HUES48 (cell line): ENCODE measurements around the gene CRYGC.
"Not testable (repeated sequence)": the region's sequence is repeated elsewhere in the genome, so short reads cannot be mapped to it uniquely, and the experiment has no call there.

Source experiments
- H3K27ac ChIP-seq: one replicate; pipeline ENCODE4 v1.7.0; 2013; ENCODE audit warnings: low read depth, low read length, inconsistent platforms
- H3K27me3 ChIP-seq: 2 replicates; pipeline ENCODE4 v1.6.1; 2013; ENCODE audit warnings: mild to moderate bottlenecking, low read length; ENCODE audit not compliant: control insufficient read depth, insufficient read depth
- H3K36me3 ChIP-seq: 2 replicates; pipeline ENCODE4 v1.6.1; 2013; ENCODE audit warnings: low read length; ENCODE audit not compliant: control insufficient read depth, insufficient read depth
- H3K4me1 ChIP-seq: 2 replicates; pipeline ENCODE4 v1.6.1; 2013; ENCODE audit warnings: mild to moderate bottlenecking, low read length; ENCODE audit not compliant: control insufficient read depth, insufficient read depth
- H3K4me3 ChIP-seq: 2 replicates; pipeline ENCODE4 v1.5.1; 2013; ENCODE audit warnings: mild to moderate bottlenecking, low read depth, low read length
- H3K9ac ChIP-seq: 2 replicates; pipeline ENCODE4 v1.6.1; 2013; ENCODE audit warnings: mild to moderate bottlenecking, low read depth, low read length, moderate library complexity
- H3K9me3 ChIP-seq: 2 replicates; pipeline ENCODE4 v1.6.1; 2013; ENCODE audit warnings: low read length; ENCODE audit not compliant: control insufficient read depth, insufficient read depth

CRYGC gene

GRCh38 chr2:208150956-208151355 is 21.3 kb upstream of the CRYGC start:
- no peaks in the 10 kb centered on the region for H3K9me3 ChIP-seq
- no peak overlapping the region for H3K27ac ChIP-seq
- no peaks in the 10 kb centered on the region for H3K4me1 ChIP-seq
- no peaks in the 10 kb centered on the region for H3K27me3 ChIP-seq
- H3K36me3 ChIP-seq: no peaks in the 10 kb centered on the region
- H3K4me3 ChIP-seq: no peak overlapping the region
- no peak overlapping the region for H3K9ac ChIP-seq

- Histone ChIP-seq H3K36me3 (no peaks in the 10 kb centered on the region), H3K9me3 (no peaks in the 10 kb centered on the region), H3K27ac (no peak overlapping the region), H3K4me1 (no peaks in the 10 kb centered on the region), H3K4me3 (no peak overlapping the region), H3K9ac (no peak overlapping the region), H3K27me3 (no peaks in the 10 kb centered on the region)
Observed at GRCh38 chr2:208150094-208150493, 20.5 kb upstream of the CRYGC start.

- no peak overlapping the region for H3K4me3 ChIP-seq
- H3K36me3 ChIP-seq: no peaks in the 10 kb centered on the region
- H3K9me3 ChIP-seq: no peaks in the 10 kb centered on the region
- H3K27ac ChIP-seq: no peak overlapping the region
- H3K9ac ChIP-seq: no peak overlapping the region
- no peaks in the 10 kb centered on the region for H3K27me3 ChIP-seq
- H3K4me1 ChIP-seq: no peaks in the 10 kb centered on the region
Observed at GRCh38 chr2:208148803-208149202, 19.2 kb upstream of the CRYGC start.

GRCh38 chr2:208147759-208148158 is 18.1 kb upstream of the CRYGC start:
- Histone ChIP-seq H3K27me3 (no peaks in the 10 kb centered on the region), H3K4me3 (no peak overlapping the region), H3K27ac (no peak overlapping the region), H3K4me1 (peaks cover 4% of the 10 kb centered on the region; the same call in 1 of the 2 replicates), H3K36me3 (no peaks in the 10 kb centered on the region), H3K9ac (no peak overlapping the region), H3K9me3 (no peaks in the 10 kb centered on the region)

- H3K27me3 ChIP-seq: no peaks in the 10 kb centered on the region
Observed at GRCh38 chr2:208147008-208147407, 17.4 kb upstream of the CRYGC start.

GRCh38 chr2:208146006-208146405 is 16.4 kb upstream of the CRYGC start, which contains the start of gene CRYGB:
Gene CRYGB, minus strand, starts transcription at chr2:208146158. Its CDS starts 38 bp downstream, at chr2:208146120.
- Histone ChIP-seq H3K36me3 (no peaks in the 10 kb centered on the region), H3K9me3 (no peaks in the 10 kb centered on the region), H3K9ac (no peak within 1 kb of the TSS), H3K27ac (no peak within 1 kb of the TSS), H3K4me3 (no peak within 1 kb of the TSS), H3K27me3 (no peaks in the 10 kb centered on the region), H3K4me1 (peaks cover 12% of the 10 kb centered on the region; the same call in 1 of the 2 replicates)

More at GRCh38 chr2:208147008-208147407, 17.4 kb upstream of the CRYGC start:
- Histone ChIP-seq H3K4me3 (no peak overlapping the region), H3K4me1 (peaks cover 11% of the 10 kb centered on the region; the same call in 1 of the 2 replicates), H3K36me3 (no peaks in the 10 kb centered on the region), H3K9me3 (no peaks in the 10 kb centered on the region), H3K9ac (no peak overlapping the region), H3K27ac (no peak overlapping the region)

- no peaks in the 10 kb centered on the region for H3K27me3 ChIP-seq
- H3K4me3 ChIP-seq: no peak overlapping the region
- H3K9me3 ChIP-seq: peaks cover 3% of the 10 kb centered on the region; the same call in 1 of the 2 replicates
- H3K36me3 ChIP-seq: no peaks in the 10 kb centered on the region
- peaks cover 12% of the 10 kb centered on the region; the same call in 1 of the 2 replicates for H3K4me1 ChIP-seq
- H3K27ac ChIP-seq: peak overlapping the region; percentile 68
- H3K9ac ChIP-seq: peak overlapping the region; percentile 1; the same call in 1 of the 2 replicates
Observed at GRCh38 chr2:208142925-208143799, 13.5 kb upstream of the CRYGC start.

GRCh38 chr2:208142240-208142924 is 12.8 kb upstream of the CRYGC start:
- peaks cover 6% of the 10 kb centered on the region; the same call in 1 of the 2 replicates for H3K9me3 ChIP-seq
- no peaks in the 10 kb centered on the region for H3K36me3 ChIP-seq
- H3K27ac ChIP-seq: peak overlapping the region; percentile 68
- H3K4me1 ChIP-seq: peaks cover 12% of the 10 kb centered on the region; the same call in 1 of the 2 replicates
- H3K27me3 ChIP-seq: no peaks in the 10 kb centered on the region
- peak overlapping the region; percentile 1; the same call in 1 of the 2 replicates for H3K9ac ChIP-seq
- H3K4me3 ChIP-seq: no peak overlapping the region

- H3K4me3 ChIP-seq: no peak overlapping the region
- peaks cover 6% of the 10 kb centered on the region; the same call in 1 of the 2 replicates for H3K9me3 ChIP-seq
- no peak overlapping the region for H3K9ac ChIP-seq
- no peaks in the 10 kb centered on the region for H3K36me3 ChIP-seq
- peaks cover 12% of the 10 kb centered on the region; the same call in 1 of the 2 replicates for H3K4me1 ChIP-seq
- no peaks in the 10 kb centered on the region for H3K27me3 ChIP-seq
- no peak overlapping the region for H3K27ac ChIP-seq
Observed at GRCh38 chr2:208139447-208139846, 9.8 kb upstream of the CRYGC start.

- H3K27ac ChIP-seq, H3K27me3 ChIP-seq, H3K9me3 ChIP-seq, H3K36me3 ChIP-seq, H3K9ac ChIP-seq, H3K4me3 ChIP-seq: not testable (repeated sequence)
- peaks cover 12% of the 10 kb centered on the region; the same call in 1 of the 2 replicates for H3K4me1 ChIP-seq
Observed at GRCh38 chr2:208138334-208138733, 8.7 kb upstream of the CRYGC start.

GRCh38 chr2:208136716-208137094 is 7.1 kb upstream of the CRYGC start:
- Histone ChIP-seq H3K9me3 (peaks cover 6% of the 10 kb centered on the region; the same call in 1 of the 2 replicates), H3K27me3 (no peaks in the 10 kb centered on the region), H3K9ac (no peak overlapping the region), H3K4me1 (no peaks in the 10 kb centered on the region), H3K27ac (no peak overlapping the region), H3K4me3 (no peak overlapping the region), H3K36me3 (no peaks in the 10 kb centered on the region)
